GM21515 (cell line): Measurements from ENCODE around the gene CPNE4.

Experiments
- ATAC-seq: cut with Tn5 transposase; IDR thresholded peaks from one replicate; pipeline ENCODE4 v1.9.1; 2021; ENCODE audit not compliant: unreplicated experiment

CPNE4 gene

GRCh38 chr3:131484496-131485111 lies 550.2 kb downstream of the CPNE4 start:
- ATAC-seq = no peak
